ENCODE results near the gene FKBP1C.
"Not testable (repeated sequence)": the region's sequence is repeated elsewhere in the genome, so short reads cannot be mapped to it uniquely, and the experiment has no call there.

The FKBP1C gene

GRCh38 chr6:63211343-63211742 is at the start of gene FKBP1C:
FKBP1C (plus strand) TSS chr6:63211469.
- not testable (repeated sequence) for DNase-seq (ENCODE audit: low read depth)

DNA sequence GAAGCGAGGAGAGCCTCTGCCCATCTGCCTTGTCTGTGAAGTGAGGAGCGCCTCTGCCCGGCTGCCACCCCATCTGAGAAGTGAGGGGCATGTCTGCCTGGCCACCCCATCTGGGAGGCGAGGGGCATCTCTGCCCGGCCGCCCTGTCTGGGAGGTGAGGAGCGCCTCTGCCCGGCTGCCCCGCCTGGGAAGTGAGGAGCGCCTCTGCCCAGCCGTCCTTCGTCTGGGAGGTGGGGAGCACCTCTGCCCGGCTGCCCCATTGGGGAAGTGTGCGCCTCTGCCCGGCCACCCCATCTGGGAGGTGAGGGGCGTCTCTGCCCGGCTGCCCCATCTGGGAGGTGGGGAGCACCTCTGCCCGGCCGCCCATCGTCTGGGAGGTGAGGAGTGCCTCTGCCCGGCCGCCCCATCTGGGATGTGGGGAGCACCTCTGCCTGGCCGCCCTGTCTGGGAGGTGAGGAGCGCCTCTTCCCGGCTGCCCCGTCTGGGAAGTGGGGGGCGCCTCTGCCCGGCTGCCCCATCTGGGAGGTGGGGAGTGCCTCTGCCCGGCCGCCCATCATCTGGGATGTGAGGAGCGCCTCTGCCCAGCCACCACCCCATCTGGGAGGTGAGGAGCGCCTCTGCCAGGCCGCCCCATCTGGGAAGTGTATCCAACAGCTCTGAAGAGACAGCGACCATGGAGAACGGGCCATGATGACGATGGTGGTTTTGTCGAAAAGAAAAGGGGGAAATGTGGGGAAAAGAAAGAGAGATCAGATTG is 47.0 kb upstream of the FKBP1C start:
- DNase-seq (ENCODE audit: low read depth), result not testable (repeated sequence)

GRCh38 chr6:63174173-63174572 is 37.1 kb upstream of the FKBP1C start:
- no peak for DNase-seq (ENCODE audit: low read depth)

- DNase-seq (ENCODE audit: low read depth), result no peak
Measured at GRCh38 chr6:63176181-63176580, 35.1 kb upstream of the FKBP1C start.

DNA sequence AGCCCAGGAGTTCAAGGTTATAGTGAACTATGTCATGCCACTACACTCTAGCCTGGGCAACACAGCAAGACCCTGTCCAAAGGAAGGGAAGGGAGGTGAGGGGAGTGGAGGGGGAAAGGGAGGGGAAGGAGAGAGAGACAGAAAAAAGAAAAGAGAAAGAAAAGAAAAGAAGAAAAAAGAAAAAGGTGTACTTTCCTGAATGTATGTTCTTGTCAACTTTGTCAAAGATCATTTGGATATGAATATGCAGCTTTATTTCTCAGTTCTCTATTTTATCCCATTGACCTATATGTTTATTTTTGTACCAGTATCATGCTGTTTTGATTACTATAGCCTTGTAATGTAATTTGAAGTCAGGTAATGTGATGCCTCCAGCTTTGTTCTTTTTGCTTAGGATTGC is 30.9 kb upstream of the FKBP1C start:
- no peak for DNase-seq (ENCODE audit: low read depth)

DNA sequence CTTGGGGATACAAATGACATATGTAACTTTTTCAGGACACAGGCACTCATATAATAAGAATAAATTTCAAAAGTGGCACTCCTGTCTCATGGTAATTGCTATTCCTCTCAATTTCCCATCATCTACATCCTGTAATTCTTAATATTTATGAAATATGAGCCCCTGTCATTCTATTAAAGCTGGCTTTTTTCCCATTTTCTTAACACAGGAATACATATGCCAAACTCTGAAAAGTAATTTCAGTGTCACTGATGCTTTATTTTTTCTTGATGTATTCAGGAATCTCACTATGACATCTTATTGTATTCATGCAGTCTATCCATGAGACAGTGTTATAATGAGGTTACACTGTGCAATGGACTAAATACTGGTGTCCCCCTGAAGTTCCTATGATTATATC is 24.3 kb upstream of the FKBP1C start:
- no peak for DNase-seq (ENCODE audit: low read depth)

GRCh38 chr6:63188828-63189227 is 22.4 kb upstream of the FKBP1C start:
- DNase-seq (ENCODE audit: low read depth), result no peak

DNA sequence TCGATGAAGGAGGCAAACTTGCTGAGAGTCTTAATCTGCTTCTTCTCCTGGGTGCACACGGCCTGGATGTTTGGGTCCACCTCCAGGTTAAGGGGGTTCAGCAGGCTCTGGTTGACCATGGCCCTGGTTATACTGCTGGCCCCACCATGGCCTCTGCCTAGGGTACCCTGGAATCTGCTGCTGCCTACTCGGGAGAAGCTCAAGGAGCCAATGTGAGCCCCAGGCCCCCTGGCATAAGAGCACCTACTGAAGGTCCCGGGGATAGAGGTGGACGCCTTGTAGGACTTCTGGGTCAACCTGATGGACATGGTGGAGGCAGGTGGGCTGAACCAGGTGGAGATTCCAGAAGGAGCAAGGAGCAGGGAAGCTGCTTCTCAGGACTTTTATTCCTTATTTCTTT is 17.9 kb upstream of the FKBP1C start:
- no peak for DNase-seq (ENCODE audit: low read depth)

DNA sequence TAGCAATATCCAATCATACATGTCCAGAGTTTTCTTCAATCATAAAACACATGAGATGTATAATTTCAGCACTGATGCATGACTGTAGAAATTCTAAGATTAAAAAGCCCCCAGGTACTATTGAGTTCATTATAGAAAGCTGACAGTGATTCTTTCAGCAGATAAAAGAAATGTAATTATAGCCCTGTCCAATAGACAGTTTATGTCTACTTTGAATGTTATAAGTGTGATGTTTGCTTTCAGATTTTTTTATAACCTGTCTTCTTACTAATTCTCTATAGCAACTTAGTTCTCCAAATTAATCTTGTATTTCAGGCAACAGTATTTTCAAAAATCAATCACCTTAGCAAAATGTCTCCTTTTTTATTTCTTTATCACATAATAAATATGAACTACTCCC is 13.5 kb upstream of the FKBP1C start:
- DNase-seq (ENCODE audit: low read depth), result no peak

GRCh38 chr6:63213325-63213724 is 2.1 kb downstream of the FKBP1C start:
- DNase-seq (ENCODE audit: low read depth), result no peak

- DNase-seq (ENCODE audit: low read depth), result no peak
Measured at GRCh38 chr6:63214816-63215215, 3.5 kb downstream of the FKBP1C start.

DNA sequence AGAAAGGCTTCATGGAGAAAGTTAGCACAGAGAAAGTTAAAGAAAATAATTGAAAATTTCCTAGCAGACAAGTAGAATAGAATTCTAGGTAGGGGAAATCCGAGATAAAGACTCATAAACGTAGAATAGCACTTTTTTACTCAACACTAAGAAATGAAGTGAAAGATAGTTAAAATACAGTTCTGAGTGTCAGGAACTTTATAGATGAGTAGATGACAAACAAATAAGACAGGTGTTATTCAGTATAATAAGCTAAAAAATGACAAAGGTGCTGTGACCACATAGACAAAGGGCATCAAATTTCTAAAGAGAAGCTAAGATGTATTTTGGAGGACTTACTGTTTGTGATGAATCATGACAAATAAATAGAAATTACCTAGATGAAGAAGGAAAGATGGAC is 12.9 kb downstream of the FKBP1C start:
- no peak for DNase-seq (ENCODE audit: low read depth)

GRCh38 chr6:63225987-63226386 is 14.7 kb downstream of the FKBP1C start:
- not testable (repeated sequence) for DNase-seq (ENCODE audit: low read depth)

DNA sequence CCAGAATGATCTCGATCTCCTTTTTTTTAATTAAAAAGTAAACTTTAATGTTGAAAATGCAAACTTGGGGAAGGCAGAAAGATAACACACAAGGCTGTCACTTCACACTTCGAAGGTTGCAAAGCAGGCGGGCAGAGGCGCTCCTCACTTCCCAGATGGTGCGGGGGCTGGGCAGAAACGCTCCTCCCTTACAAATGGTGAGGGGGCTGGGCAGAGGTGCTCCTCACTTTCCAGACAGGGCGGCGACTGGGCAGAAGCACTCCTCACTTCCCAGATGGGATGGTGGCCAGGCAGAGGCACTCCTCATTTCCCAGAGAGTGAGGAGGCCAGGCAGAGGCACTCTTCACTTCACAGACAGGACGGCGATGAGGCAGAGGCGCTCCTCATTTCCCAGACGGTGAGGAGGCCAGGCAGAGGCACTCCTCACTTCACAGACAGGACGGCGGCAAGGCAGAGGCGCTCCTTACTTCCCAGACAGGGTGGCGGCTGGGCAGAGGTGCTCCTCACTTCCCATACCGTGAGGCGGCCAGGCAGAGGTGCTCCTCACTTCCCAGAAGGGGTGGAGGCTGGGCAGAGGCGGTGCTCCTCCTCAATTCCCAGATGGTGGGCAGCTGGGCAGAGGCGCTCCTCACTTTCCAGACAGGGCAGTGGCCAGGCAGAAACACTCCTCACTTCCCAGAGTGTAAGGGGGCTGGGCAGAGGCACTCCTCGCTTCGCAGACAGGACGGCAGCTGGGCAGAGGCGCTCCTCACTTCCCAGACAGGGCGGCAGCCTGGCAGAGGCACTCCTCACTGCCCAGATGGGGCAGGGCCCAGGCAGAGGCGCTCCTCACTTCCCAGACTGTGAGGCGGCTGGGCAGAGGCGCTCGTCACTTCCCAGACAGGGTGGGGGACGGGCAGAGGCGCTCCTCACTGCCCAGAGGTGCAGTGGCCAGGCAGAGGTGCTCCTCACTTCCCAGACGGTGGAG is 16.9 kb downstream of the FKBP1C start:
- DNase-seq (ENCODE audit: low read depth), result not testable (repeated sequence)

DNA sequence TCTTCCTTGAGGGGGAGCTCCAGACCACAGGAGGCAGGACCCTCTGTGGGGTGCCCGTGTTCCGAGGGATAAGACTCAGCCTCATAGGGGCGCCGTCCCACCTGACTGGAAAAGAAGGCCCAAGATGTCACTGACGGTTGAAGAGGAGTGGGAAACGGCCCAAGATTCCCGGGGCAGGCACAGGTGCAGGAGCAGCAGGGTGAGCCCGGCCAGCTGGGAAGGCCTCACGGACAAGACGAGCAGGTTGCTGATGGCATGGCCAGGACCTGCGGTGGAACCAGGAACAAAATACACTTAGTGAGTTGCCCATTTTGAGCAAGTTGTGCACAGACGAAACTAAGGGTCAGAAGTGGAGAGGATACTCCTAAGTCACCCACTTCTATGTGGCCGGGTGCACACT is 18.8 kb downstream of the FKBP1C start:
- not testable (repeated sequence) for DNase-seq (ENCODE audit: low read depth)

DNA sequence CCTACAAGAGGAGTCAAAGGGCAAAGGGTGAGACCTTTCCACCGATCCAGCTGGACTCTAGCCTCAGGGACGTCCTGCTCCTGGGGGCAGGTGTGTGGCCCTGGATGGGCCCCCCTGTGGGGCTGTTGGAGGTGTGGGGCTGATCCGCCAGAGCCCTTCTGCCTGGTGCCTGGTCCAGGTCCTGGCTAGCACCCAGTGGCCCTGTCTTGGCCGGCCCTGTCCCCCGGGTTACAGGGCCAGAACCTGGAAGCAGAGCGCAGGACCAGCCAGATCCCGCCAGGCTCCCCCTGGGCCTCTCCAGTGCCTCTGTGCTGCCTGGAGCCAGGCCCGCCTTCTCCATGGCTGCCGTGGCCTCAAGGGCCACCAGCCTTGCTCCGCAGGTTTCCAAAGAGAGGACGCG is 19.2 kb downstream of the FKBP1C start:
- DNase-seq (ENCODE audit: low read depth), result not testable (repeated sequence)

- no peak for DNase-seq (ENCODE audit: low read depth)
Measured at GRCh38 chr6:63236398-63236817, 25.1 kb downstream of the FKBP1C start.

- no peak for DNase-seq (ENCODE audit: low read depth)
Measured at GRCh38 chr6:63245420-63245819, 34.2 kb downstream of the FKBP1C start.

- DNase-seq (ENCODE audit: low read depth), result no peak
Measured at GRCh38 chr6:63245909-63246308, 34.6 kb downstream of the FKBP1C start.

- no peak for DNase-seq (ENCODE audit: low read depth)
Measured at GRCh38 chr6:63246581-63246980, 35.3 kb downstream of the FKBP1C start.

- no peak for DNase-seq (ENCODE audit: low read depth)
Measured at GRCh38 chr6:63249875-63250482, 38.7 kb downstream of the FKBP1C start.

DNA sequence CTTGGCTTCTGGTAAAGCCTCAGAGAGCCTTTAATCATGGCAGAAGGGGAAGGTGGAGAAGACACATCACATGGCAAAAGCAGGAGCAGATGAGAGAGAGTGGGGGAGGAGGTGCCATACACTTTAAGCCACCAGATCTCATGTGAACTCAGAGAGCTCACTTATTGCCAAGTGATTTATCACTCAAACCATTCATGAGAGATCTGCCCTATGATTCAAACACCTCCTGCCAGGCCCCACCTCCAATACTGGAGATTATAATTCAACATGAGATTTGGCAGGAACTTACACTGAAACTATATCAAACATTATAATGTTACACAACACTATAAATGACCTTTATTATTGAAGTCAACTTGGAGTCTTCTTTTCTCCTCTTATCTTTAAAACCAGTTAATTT is 47.9 kb downstream of the FKBP1C start:
- DNase-seq (ENCODE audit: low read depth), result no peak

DNA sequence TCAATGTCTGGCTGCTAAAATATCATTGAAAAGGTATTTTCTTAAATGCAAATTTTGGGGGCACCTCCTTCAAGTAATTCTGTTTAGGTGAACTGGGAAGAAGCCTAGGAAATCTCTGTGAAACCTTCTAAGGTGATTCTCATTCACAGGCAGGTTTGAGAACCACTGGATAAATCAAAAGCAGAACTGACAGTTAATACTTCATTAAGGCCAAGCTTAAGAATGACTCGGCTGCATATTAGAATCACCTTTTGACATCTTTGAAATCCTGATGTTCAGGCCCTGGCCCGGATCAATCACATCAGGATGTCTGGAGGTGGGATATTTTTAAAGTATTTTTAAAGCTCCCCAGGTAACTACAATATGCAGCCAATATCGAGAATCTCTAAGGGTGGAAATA is 50.6 kb downstream of the FKBP1C start:
- DNase-seq (ENCODE audit: low read depth), result no peak

Data from T-helper 22 cell (primary cell).